ENCODE results near the gene NECTIN2.
A peak's percentile ranks its signal among the peaks of the same experiment; 100 is the strongest.
"Not testable (repeated sequence)": the region's sequence is repeated elsewhere in the genome, so short reads cannot be mapped to it uniquely, and the experiment has no call there.

Gene NECTIN2

DNA sequence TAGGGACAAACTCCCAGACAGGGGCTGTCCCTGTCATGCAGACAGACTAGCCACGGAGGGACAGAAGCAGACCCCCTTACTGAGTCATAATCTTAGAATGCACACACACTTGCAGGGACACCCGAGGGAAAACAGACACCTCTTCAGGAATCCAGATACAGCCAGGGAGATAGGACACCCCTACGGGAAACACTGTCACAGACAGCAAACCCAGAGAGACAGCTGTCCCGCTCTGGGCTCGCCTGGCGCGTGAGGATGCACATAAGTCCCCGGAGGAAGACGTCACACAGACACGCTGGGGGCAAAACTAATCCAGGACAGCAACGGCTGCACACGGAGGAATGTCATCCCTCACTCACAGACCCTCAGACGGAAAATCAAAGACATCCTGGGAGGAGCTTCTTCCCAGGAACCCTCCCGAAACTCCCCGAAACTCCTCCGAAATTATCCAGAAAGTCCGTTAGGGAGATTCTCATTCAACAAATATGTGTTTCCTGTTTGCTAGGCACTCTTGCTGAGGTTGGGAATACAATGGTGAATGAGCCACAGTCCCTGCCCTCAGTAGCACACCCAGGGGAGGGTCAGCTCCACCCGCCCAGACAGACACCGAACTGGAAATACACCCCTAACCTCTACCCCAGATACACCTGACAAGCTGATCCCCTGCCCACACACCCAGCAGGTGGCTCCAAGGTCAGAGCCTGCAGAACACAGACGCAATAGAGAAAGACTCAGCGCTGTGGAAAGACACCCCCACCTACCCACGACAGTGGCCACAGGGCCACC is 29.8 kb downstream of the NECTIN2 start:
- FAIRE-seq: no peak
- TF ChIP-seq POLR2A (IDR thresholded peaks at IDR 0.05; ENCODE audit: low read depth, low read length): no peak
- DNase-seq (ENCODE audit: insufficient read length, low spot score): no peak

DNA sequence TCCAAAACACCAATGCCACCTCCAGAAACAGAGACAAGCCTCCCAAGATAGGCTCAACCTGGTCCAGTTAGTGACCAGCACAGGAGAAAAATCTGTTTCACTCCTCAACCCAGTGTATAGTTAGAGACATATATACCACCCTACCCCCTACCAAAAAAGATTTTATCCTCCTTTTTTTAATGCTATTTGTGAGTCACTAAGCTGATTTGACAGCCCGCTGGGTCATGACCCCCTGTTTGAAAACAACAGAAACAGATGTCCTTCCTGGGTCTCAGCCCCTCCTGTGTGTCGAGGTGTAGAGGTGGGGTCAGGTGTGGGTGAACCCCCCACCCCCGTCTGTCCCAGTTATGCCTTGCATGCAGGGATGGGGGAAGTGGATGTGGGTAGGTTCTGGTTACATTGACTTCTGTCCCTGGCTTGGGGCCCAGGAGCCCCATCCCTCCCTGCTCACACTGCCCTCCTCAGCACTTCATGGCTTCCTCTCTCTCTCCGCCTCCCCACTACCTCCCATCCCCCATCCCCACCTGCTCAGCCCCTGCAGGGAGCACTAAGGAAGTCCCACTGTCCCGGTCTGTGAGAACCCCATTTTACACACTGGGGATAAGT is 30.9 kb downstream of the NECTIN2 start:
- no peak for TF ChIP-seq POLR2A (IDR thresholded peaks at IDR 0.05; ENCODE audit: low read depth, low read length)
- DNase-seq (ENCODE audit: insufficient read length, low spot score) (no peak), FAIRE-seq (no peak)

DNA sequence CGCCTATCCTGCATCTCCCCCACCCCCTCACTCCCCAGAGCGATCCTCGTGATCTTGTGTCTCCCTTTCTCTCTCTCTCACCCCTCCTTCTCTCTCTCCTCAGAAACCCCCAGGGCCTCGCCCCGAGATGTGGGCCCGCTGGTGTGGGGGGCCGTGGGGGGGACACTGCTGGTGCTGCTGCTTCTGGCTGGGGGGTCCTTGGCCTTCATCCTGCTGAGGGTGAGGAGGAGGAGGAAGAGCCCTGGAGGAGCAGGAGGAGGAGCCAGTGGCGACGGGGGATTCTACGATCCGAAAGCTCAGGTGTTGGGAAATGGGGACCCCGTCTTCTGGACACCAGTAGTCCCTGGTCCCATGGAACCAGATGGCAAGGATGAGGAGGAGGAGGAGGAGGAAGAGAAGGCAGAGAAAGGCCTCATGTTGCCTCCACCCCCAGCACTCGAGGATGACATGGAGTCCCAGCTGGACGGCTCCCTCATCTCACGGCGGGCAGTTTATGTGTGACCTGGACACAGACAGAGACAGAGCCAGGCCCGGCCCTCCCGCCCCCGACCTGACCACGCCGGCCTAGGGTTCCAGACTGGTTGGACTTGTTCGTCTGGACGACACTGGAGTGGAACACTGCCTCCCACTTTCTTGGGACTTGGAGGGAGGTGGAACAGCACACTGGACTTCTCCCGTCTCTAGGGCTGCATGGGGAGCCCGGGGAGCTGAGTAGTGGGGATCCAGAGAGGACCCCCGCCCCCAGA is 32.2 kb downstream of the NECTIN2 start:
- FAIRE-seq (no peak), DNase-seq (ENCODE audit: insufficient read length, low spot score) (no peak)
- no peak for TF ChIP-seq POLR2A (IDR thresholded peaks at IDR 0.05; ENCODE audit: low read depth, low read length)

DNA sequence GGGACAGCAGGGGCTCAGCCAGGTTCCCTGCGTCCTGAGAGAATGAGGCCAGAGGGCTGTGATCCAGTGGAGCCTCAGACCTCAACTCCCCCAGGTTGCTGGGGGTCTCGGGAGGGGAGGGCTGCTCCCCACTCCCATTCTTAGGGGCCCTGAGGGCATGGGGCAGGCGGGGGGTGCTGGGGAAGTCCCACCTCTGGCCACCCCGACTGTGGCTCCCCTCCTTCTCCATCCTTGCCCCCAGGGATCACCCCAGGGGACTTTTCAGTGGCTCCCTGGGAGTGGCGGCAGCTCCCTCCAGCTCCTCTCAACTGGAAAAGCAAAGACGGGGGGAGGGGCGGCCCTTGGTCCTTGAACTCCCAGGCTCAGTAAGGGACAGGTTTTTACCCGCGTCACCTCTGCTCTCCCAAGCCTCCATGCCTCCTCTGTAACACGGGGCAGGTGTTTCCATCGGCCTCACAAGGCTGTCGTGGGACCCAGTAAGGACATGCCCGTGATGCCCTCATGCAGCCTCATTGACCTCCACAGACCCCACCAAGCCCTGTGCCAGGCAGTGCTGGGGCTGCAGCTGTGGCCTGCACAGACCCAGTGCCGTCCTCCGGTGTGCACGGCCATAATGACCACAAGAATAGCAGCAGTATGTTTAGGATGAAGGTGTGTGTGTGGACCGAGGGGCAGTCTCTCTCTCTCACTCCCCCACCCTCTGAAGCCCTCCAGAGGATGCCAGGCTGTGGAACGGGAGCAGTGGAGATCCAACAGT is 33.4 kb downstream of the NECTIN2 start:
- TF ChIP-seq POLR2A (IDR thresholded peaks at IDR 0.05; ENCODE audit: low read depth, low read length): no peak
- DNase-seq (ENCODE audit: insufficient read length, low spot score) (no peak), FAIRE-seq (no peak)

DNA sequence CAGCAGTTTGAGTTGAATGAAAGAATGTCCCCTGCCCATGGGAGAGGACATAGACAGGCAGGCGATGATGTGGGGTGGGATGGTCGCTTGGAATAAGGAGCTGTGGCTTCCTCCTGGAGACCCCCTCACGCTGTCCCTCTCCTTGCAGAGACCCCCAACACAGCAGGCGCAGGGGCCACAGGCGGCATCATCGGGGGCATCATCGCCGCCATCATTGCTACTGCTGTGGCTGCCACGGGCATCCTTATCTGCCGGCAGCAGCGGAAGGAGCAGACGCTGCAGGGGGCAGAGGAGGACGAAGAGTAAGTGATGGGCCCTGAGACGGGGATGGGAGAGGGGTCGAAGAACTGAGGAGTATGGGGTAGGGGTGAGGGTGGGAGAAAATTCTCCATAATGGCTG is 36.0 kb downstream of the NECTIN2 start:
- no peak for TF ChIP-seq POLR2A (IDR thresholded peaks at IDR 0.05; ENCODE audit: low read depth, low read length)
- FAIRE-seq: no peak
- no peak for DNase-seq (ENCODE audit: insufficient read length, low spot score)

DNA sequence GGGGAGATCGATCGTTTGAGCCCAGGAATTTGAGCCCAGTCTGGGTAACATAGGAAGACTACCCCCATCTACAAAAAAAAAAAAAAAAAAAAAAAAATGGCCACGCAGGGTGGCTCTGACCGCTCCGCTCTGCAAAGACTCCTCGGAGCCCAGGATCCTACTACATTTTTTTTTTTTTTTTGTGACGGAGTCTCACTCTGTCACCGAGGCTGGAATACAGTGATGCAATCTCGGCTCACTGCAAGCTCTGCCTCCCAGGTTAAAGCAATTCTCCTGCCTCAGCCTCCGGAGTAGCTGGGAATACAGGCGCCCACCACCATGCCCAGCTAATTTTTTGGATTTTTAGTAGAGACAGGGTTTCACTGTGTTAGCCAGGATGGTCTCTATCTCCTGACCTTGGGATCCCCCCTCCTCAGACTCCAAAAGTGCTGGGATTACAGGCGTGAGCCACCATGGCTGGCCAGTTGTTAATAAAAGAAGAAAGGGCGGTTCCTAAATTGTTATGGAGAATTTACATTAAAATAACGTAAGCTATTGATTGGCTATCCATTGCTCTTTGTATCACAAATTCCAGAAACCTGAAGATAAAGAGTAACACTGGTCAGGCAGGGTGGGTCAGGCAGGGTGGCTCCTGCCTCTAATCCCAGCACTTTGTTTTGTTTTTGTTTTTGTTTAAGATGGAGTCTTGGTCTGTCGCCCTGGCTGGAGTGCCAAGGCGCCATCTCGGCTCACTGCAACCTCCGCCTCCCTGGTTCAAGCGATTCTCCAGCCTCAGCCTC is 36.7 kb downstream of the NECTIN2 start:
- FAIRE-seq: not testable (repeated sequence)

DNA sequence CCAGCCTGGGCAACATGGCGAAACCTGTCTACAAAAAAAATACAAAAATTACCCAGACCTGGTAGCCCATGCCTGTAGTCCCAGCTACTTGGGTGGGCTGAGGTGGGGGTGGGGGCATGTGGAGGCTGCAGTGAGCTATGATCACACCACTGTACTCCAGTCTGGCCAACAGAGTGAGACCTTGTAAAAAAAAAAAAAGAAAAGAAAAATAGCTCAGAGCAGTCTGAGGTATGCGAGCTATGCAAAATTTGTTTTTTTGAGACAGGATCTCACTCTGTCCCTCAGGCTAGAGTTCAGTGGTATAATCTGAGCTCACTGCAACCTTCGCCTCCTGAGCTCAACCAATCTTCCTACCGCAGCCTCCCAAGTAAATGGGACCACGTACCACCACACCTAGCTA is 37.8 kb downstream of the NECTIN2 start:
- FAIRE-seq (no peak), DNase-seq (ENCODE audit: insufficient read length, low spot score) (no peak)
- TF ChIP-seq POLR2A (IDR thresholded peaks at IDR 0.05; ENCODE audit: low read depth, low read length): no peak

More for the DNA sequence above, 36.7 kb downstream of the NECTIN2 start:
- not testable (repeated sequence) for DNase-seq (ENCODE audit: insufficient read length, low spot score)

DNA sequence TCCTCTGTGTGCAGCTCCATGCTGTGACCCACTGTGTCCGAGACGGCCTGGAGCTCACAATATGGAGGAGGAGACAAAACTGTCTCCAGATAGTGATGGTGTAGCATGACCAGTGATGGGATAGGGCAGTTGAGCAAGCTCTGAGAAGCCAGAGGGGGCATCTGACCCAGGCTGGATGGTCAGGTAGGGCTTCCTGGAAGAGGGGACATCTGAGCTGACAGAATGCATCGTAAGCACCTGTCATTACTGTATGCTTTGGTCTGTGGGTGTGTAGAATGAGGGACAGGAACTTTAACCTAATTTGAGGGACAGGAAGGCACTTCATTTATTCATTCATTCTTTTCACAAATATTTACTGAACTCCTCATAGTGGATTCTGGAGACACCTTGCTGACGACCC is 38.5 kb downstream of the NECTIN2 start:
- TF ChIP-seq POLR2A (IDR thresholded peaks at IDR 0.05; ENCODE audit: low read depth, low read length): no peak
- FAIRE-seq (no peak), DNase-seq (ENCODE audit: insufficient read length, low spot score) (no peak)

DNA sequence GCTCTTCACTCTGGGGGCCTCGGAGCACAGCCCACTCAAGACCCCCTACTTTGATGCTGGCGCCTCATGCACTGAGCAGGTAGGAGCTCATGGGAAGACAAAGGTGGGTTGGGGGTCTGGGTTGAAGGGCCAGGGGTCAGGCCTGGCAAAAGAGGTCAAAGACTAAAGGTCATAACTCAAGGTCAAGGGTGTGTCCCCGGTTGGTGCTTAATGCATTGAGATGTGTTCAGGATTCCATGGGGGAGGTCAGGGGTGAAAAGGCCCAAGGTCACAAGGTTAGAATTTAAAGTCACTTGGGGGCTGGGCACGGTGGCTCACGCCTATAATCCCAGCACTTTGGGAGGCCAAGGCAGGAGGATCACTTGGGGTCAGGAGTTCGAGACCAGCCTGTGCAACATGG is 40.0 kb downstream of the NECTIN2 start:
- no peak for TF ChIP-seq POLR2A (IDR thresholded peaks at IDR 0.05; ENCODE audit: low read depth, low read length)
- no peak for DNase-seq (ENCODE audit: insufficient read length, low spot score)
- no peak for FAIRE-seq

DNA sequence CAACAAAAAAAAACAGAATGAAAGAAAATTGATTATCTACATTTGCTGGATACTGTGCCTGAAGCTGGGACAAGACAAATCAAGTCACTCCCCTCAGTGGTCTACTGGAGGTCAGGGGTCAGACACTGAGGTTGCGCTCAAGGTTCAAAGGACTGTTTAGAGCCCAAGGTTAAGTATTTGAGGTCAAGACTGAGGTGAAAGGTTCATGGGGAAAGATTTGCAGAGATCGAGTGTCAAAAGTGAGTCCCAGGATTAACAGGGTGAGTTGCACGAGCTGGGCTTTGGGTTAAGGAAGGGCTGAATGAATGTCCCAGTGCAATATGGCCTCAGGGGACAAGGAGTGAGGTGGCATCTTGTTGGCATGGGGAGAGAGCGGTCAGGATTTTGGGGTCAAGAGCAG is 41.6 kb downstream of the NECTIN2 start:
- FAIRE-seq: no peak
- no peak for TF ChIP-seq POLR2A (IDR thresholded peaks at IDR 0.05; ENCODE audit: low read depth, low read length)
- no peak for DNase-seq (ENCODE audit: insufficient read length, low spot score)

DNA sequence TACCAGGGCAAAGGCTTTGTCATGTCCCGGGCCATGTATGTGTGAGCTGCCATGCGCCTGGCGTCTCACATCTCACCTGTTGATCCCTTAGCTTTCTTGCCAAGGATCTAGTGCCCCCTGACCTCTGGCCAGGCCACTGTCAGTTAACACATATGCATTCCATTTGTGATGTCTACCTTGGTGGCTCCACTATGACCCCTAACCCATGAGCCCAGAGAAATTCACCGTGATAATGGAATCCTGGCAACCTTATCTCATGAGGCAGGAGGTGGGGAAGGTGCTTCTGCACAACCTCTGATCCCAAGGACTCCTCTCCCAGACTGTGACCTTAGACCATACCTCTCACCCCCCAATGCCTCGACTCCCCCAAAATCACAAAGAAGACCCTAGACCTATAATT is 42.2 kb downstream of the NECTIN2 start:
- DNase-seq (ENCODE audit: insufficient read length, low spot score); FAIRE-seq: not testable (repeated sequence)

DNA sequence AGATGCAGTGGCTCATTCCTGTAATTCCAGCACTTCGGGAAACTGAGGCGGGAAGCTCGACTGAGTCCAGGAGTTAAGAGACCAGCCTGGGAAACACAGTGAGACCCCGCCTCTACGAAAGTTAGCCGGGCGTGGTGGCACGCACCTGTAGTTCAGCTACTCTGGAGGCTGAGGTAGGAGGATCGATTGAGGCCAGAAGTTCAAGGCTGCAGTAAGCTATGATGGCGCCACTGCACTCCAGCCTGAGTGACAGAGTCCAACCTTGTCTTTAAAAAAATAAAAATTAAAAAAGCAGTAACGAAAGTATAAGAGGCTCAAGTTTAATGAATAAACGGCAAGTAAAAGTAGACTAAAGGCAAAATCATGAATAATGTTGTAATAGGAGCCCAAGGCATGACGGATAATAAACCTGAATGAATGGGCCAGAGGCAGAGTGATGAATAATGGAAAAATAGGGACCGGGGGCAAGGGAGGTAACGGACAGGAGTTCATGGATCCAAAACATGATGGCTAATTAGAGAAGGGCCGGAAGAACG is 43.8 kb downstream of the NECTIN2 start:
- FAIRE-seq: no peak
- no peak for TF ChIP-seq POLR2A (IDR thresholded peaks at IDR 0.05; ENCODE audit: low read depth, low read length)

DNA sequence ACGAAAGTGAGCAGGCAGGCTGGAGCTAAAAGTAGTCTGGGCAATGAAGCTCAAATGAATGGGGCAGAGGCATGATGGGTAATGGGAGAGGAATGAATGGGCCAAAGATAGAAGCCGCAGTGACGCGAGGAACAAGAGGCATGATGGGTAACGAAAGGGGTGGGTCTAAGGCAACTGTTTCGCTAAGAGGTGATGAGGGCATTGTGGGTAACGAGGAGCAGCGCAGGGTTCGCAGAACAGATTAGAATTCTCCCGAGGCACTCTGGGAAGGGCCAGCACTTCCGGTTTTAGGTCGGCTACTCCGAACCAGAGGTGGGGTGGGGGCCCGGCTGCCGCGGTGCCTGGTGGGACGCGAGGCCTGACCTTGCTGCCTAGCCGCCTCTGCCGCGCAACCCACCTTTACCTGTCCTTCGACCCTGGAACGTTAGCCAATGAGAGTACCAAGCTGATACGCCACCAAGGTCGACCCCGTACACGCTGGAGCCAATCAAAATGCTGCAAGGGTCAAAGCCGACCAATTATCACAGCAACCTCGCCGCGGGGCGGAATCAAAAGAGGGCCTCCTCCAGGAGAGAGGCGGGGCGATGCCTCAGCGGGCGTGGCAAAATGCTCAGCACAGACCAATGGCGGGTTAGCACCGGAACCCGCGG is 44.4 kb downstream of the NECTIN2 start:
- TF ChIP-seq POLR2A (IDR thresholded peaks at IDR 0.05; ENCODE audit: low read depth, low read length): peak; percentile 40
- DNase-seq (ENCODE audit: insufficient read length, low spot score) (peak; percentile 91), FAIRE-seq (peak; percentile 94)

More for the DNA sequence above, 43.8 kb downstream of the NECTIN2 start:
- DNase-seq (ENCODE audit: insufficient read length, low spot score): no peak

Data from H54 (cell line).